Cardiac muscle cell (in vitro differentiated cells and primary cell): ENCODE measurements around the gene ERGIC3. TPM values are rescaled to one million over a fixed set of nuclear protein-coding genes. Genes with fewer than 3 reads are reported as not detected.
"Not testable (repeated sequence)": the region's sequence is repeated elsewhere in the genome, so short reads cannot be mapped to it uniquely, and the experiment has no call there.

Experiments used
- DNase-seq, 2 donors: peaks; one replicate each; pipeline versions ENCODE4 v3.0.0 to v3.0.0-alpha.2; 2010 to 2017; ENCODE audit warnings: low read depth in 1 of 2, low spot score in 1 of 2
- H3K27ac ChIP-seq: fragments of 200-600 bp; sonication (generic); 2 replicates; pipeline ENCODE4 v1.5.1; 2016
- H3K27me3 ChIP-seq: fragments of 200-600 bp; sonication (generic); 2 replicates; pipeline ENCODE4 v1.6.0; 2016; ENCODE audit warnings: control low read depth
- H3K36me3 ChIP-seq: fragments of 200-600 bp; sonication (generic); 2 replicates; pipeline ENCODE4 v1.5.1; 2016; ENCODE audit warnings: control low read depth
- H3K4me1 ChIP-seq: fragments of 200-600 bp; sonication (generic); 2 replicates; pipeline ENCODE4 v1.8.1; 2017; ENCODE audit warnings: low read depth, mild to moderate bottlenecking, mixed run types
- H3K4me3 ChIP-seq: fragments of 200-600 bp; sonication (generic); 2 replicates; pipeline ENCODE4 v1.5.1; 2016; ENCODE audit warnings: mild to moderate bottlenecking
- H3K9me3 ChIP-seq: fragments of 200-600 bp; sonication (generic); 2 replicates; pipeline ENCODE4 v1.5.1; 2017; ENCODE audit warnings: low read depth, mild to moderate bottlenecking, control low read depth
- CTCF ChIP-seq: IDR thresholded peaks from 2 replicates; pipeline ENCODE4 v1.5.1; 2012; ENCODE audit warnings: low read depth, mild to moderate bottlenecking, low read length
- polyA plus RNA-seq: library from polyadenylated mRNA; unstranded; fragments of >200 nt; fragmentation: Nextera tagmentation; extraction: Ambion mirVana; gene quantifications from 2 replicates; pipeline ENCODE4 v1.2.1, GENCODE V29; 2016
- total RNA-seq: library from RNA; depleted of rRNA; stranded (reverse); fragments of >200 nt; gene quantifications from 2 replicates; pipeline ENCODE4 v1.2.3, GENCODE V29; 2016

ERGIC3 gene
- total and polyA plus RNA-seq, 2 experiments from 2014 or later, result 170 to 213 TPM

GRCh38 chr20:35551503-35551902 lies 9.6 kb downstream of the ERGIC3 start:
- Histone ChIP-seq H3K4me3 (no peak overlapping the region), H3K9me3 (no peaks in the 10 kb centered on the region), H3K27me3 (no peaks in the 10 kb centered on the region), H3K27ac (no peak overlapping the region), H3K4me1 (no peaks in the 10 kb centered on the region), H3K36me3 (peaks cover 60% of the 10 kb centered on the region)
- no peak for TF ChIP-seq CTCF
- peak in 1 of 2 donors; percentile 35 for DNase-seq

GRCh38 chr20:35552914-35553313 lies 11.0 kb downstream of the ERGIC3 start:
- peaks cover 51% of the 10 kb centered on the region for H3K36me3 ChIP-seq
- H3K27ac ChIP-seq, result no peak overlapping the region
- no peaks in the 10 kb centered on the region for H3K9me3 ChIP-seq
- H3K27me3 ChIP-seq, result no peaks in the 10 kb centered on the region
- no peak for DNase-seq
- H3K4me1 ChIP-seq, result no peaks in the 10 kb centered on the region
- H3K4me3 ChIP-seq, result no peak overlapping the region
- TF ChIP-seq CTCF, result no peak

GRCh38 chr20:35555461-35555860 lies 13.6 kb downstream of the ERGIC3 start:
- not testable (repeated sequence) for H3K9me3 ChIP-seq, H3K4me1 ChIP-seq, H3K27me3 ChIP-seq, H3K27ac ChIP-seq, H3K4me3 ChIP-seq, DNase-seq
- H3K36me3 ChIP-seq, result peaks cover 34% of the 10 kb centered on the region

DNA sequence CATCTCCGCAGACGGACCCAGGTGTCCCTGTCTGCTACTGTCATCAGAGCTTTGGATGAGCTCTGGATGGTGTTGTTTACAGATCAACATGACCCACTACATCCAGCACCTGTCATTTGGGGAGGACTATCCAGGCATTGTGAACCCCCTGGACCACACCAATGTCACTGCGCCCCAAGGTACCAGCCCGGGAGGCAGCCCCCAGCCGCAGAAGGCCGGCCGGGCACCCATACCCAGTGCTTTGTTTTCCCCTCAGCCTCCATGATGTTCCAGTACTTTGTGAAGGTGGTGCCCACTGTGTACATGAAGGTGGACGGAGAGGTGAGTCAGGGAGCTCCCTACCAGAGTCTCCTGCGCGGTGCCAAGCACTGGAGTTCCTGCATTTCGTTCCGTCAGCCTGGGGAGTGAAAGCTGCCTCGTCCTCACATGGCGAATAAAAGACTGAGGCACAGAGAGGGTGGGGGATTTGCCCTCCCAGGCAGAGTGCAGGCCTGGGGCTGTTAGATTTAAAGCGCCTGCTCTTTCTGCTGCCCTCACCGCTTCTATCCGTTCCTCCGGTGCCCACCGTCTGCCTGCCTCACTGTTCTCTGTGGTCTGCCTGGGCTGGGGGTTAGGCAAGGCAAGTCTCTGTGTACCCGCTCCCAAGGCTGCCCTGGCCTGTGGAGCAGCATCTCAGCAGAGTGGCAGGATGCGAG lies 14.2 kb downstream of the ERGIC3 start:
- Histone ChIP-seq H3K36me3 (peaks cover 34% of the 10 kb centered on the region), H3K27me3 (no peaks in the 10 kb centered on the region), H3K27ac (no peak overlapping the region), H3K4me3 (no peak overlapping the region), H3K9me3 (no peaks in the 10 kb centered on the region), H3K4me1 (no peaks in the 10 kb centered on the region)
- DNase-seq, result no peak
- TF ChIP-seq CTCF, result no peak

GRCh38 chr20:35556871-35557270 lies 15.0 kb downstream of the ERGIC3 start:
- Histone ChIP-seq H3K9me3 (no peaks in the 10 kb centered on the region), H3K36me3 (peaks cover 34% of the 10 kb centered on the region)

More at GRCh38 chr20:35556871-35557270, 15.0 kb downstream of the ERGIC3 start:
- DNase-seq, result no peak
- H3K27me3 ChIP-seq, result no peaks in the 10 kb centered on the region
- no peaks in the 10 kb centered on the region for H3K4me1 ChIP-seq
- H3K4me3 ChIP-seq, result no peak overlapping the region
- no peak for TF ChIP-seq CTCF
- H3K27ac ChIP-seq, result no peak overlapping the region
